NCI-H146 (cell line): ENCODE measurements around the gene SLC9A3.

Experiments used
- DNase-seq: peaks from one replicate; lab custom pipeline; 2025; lab: John Stamatoyannopoulos, UW

Gene SLC9A3

GRCh38 chr5:554284-554988 is 30.2 kb upstream of the SLC9A3 start:
- DNase-seq = no peak

- DNase-seq = no peak
Observed at GRCh38 chr5:553874-554273, 29.6 kb upstream of the SLC9A3 start.

- DNase-seq = no peak
Observed at GRCh38 chr5:551406-551805, 27.2 kb upstream of the SLC9A3 start.

GRCh38 chr5:549229-549628 is 25.0 kb upstream of the SLC9A3 start:
- no peak for DNase-seq

- no peak for DNase-seq
Observed at GRCh38 chr5:548256-548655, 24.0 kb upstream of the SLC9A3 start.

- peak; percentile 45 for DNase-seq
Observed at GRCh38 chr5:547086-547924, 23.1 kb upstream of the SLC9A3 start.

GRCh38 chr5:546376-546908 is 22.2 kb upstream of the SLC9A3 start:
- no peak for DNase-seq

GRCh38 chr5:545641-546375 is 21.6 kb upstream of the SLC9A3 start:
- no peak for DNase-seq

GRCh38 chr5:544675-545355 is 20.6 kb upstream of the SLC9A3 start:
- DNase-seq = no peak

GRCh38 chr5:543755-544674 is 19.8 kb upstream of the SLC9A3 start:
- no peak for DNase-seq

GRCh38 chr5:543351-543750 is 19.1 kb upstream of the SLC9A3 start:
- DNase-seq = no peak

GRCh38 chr5:542319-543311 is 18.4 kb upstream of the SLC9A3 start:
- DNase-seq = no peak

- no peak for DNase-seq
Observed at GRCh38 chr5:541539-542318, 17.5 kb upstream of the SLC9A3 start.

- DNase-seq = no peak
Observed at GRCh38 chr5:540906-541538, 16.8 kb upstream of the SLC9A3 start.

- peak; percentile 71 for DNase-seq
Observed at GRCh38 chr5:540071-540905, 16.0 kb upstream of the SLC9A3 start.

- DNase-seq = no peak
Observed at GRCh38 chr5:539469-540070, 15.3 kb upstream of the SLC9A3 start.
